CD4-positive, alpha-beta T cell treated with Interleukin-17A for 1 hour (primary cell): ENCODE measurements around the gene CSPG4.
A peak's percentile ranks its signal among the peaks of the same experiment; 100 is the strongest.
"Not testable (repeated sequence)": the region's sequence is repeated elsewhere in the genome, so short reads cannot be mapped to it uniquely, and the experiment has no call there.

Experiments
- DNase-seq: peaks from one replicate; pipeline ENCODE4 v3.0.0-alpha.2; 2020

CSPG4 gene

GRCh38 chr15:75687486-75688277 is 25.0 kb downstream of the CSPG4 start:
- DNase-seq: no peak

- DNase-seq: peak; percentile 79
Observed at GRCh38 chr15:75686212-75686642, 26.4 kb downstream of the CSPG4 start.

- no peak for DNase-seq
Observed at GRCh38 chr15:75685195-75685594, 27.5 kb downstream of the CSPG4 start.

- DNase-seq: no peak
Observed at GRCh38 chr15:75684648-75685047, 28.0 kb downstream of the CSPG4 start.

GRCh38 chr15:75683646-75684312 is 28.9 kb downstream of the CSPG4 start:
- DNase-seq: peak; percentile 65

GRCh38 chr15:75682181-75683135 is 30.2 kb downstream of the CSPG4 start:
- no peak for DNase-seq

- DNase-seq: no peak
Observed at GRCh38 chr15:75680007-75680789, 32.5 kb downstream of the CSPG4 start.

- not testable (repeated sequence) for DNase-seq
Observed at GRCh38 chr15:75678324-75678690, 34.3 kb downstream of the CSPG4 start.

GRCh38 chr15:75677465-75678323 is 35.0 kb downstream of the CSPG4 start:
- no peak for DNase-seq

- no peak for DNase-seq
Observed at GRCh38 chr15:75676688-75677464, 35.8 kb downstream of the CSPG4 start.

GRCh38 chr15:75675579-75676404 is 36.9 kb downstream of the CSPG4 start:
- DNase-seq: no peak

- DNase-seq: no peak
Observed at GRCh38 chr15:75674366-75674765, 38.3 kb downstream of the CSPG4 start.

GRCh38 chr15:75673426-75674235 is 39.0 kb downstream of the CSPG4 start:
- no peak for DNase-seq

GRCh38 chr15:75672646-75673425 is 39.8 kb downstream of the CSPG4 start:
- no peak for DNase-seq

- no peak for DNase-seq
Observed at GRCh38 chr15:75671730-75672602, 40.7 kb downstream of the CSPG4 start.

GRCh38 chr15:75669879-75670212 is 42.8 kb downstream of the CSPG4 start:
- DNase-seq: no peak
